HL-60/S4 treated with retinoic acid at 250 ng/mL for 4 days and 3 days (cell line): ENCODE results near the gene MFAP1.
"Not testable (repeated sequence)": the region's sequence is repeated elsewhere in the genome, so short reads cannot be mapped to it uniquely, and the experiment has no call there.

Experiments
- in situ Hi-C: fragments of 300-500 bp; cut with MboI; formaldehyde crosslinking; loops from 2 replicates; pipeline ENCODE4 v1.7.0; 2022; ENCODE audit warnings: low sequenced_read_pairs

MFAP1 gene

DNA sequence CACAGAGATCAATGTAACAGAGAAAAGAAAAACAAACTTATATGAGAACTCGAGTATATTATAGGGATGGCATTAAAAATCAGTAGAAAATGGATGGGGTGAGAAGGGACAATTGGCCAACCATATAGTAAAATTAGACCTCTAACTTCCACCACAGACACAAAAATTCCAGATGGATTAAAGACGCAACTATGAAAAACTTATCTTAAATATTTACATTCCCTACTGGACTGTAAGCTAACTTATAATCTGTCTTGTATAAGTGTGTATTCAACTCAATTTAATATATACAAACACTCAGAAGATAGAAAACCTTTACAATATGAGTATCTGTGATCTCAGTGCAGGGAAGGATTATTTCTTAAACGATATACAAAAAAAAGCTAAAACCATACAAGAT lies 3.0 kb downstream of the MFAP1 start:
- in situ Hi-C loops, result no loop called here

DNA sequence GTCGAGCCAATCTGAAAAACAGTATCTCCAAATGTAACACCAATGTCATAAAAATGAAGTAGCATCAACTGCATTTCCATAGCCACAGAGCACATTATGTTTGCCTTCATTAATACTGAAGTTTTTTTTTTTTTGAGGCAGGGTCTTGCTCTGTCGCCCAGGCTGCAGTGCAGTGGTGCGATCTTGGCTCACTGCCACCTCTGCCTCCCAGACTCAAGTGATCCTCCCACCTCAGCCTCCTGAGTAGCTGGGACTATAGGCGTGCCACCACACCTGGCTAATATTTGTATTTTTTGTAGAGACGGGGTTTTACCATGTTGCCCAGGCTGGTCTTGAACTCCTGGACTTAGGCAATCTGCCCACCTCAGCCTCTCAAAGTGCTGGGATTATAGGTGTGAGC lies 9.4 kb downstream of the MFAP1 start:
- in situ Hi-C loops, result not testable (repeated sequence)

DNA sequence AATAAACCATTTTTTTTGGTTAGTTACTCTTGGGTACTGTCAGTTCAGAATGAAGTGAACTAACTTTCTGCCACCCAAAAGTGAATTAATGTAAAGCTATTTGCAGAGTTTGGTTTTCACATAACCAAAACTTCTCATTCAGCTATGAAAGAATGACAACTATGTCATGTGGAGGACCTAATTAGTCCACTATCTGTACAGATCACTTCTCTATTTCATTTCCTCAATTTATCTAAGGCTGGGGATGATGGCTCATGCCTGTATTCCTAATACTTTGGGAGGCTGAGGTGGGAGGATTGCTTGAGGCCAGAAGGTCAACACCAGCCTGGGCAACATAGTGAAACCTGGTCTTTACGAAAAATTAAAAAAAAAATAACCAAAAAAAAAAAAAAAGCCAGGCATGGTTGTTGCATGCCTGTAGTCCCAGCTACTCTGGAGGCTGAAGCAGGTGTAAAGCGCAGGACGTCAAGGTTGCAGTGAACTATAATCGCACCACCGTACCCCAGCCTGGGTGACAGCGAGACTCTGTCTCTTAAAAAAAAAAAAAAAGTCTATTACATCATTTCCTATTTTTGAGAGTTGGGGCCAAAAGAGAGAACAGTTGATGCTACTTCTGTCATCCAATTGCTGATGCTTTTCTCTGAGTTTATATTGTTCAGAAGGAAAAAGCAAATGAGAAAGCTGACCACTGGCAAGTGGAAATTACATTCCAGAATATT lies 15.4 kb downstream of the MFAP1 start:
- in situ Hi-C loops, result no loop called here

DNA sequence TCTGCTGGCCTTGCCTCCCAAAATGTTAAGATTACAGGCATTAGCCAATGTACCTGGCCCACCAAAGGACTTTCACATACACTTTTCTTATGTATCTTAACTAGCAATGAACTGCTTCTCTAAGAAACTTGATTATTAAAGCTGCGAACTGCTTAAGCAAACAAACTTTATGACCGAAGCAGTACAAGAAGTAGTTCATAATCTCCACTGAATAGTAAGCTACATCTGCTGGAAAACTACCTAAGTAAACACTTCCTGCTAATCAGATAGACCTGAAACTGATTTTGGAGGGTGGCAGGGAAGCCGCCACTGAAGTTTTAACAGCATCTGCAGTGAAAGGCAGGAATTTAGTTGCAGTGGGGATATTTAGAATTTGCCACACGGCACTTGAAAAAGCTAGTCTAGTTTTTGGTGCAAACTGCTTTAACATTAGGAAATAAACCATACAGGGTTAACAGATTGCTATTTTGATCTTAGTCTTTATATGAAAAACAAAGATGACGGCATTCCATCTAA lies 16.0 kb downstream of the MFAP1 start:
- in situ Hi-C loops, result no loop called here

DNA sequence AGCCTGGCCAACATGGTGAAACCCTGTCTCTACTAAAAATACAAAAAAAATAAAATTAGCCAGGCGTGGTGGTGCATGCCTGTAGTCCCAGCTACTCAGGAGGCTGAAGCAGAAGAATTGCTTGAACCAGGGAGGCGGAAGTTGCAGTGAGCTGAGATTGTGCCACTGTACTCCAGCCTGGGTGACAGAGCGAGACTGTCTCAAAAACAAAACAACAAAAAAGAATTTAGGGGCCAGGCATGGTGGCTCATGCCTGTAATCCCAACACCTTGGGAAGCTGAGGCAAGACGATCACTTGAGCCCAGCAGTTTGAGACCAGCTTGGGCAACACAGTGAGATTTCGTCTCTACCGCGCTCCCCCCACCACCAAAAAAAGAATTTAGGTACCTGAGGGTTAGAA lies 21.8 kb downstream of the MFAP1 start:
- in situ Hi-C loops, result not testable (repeated sequence)

DNA sequence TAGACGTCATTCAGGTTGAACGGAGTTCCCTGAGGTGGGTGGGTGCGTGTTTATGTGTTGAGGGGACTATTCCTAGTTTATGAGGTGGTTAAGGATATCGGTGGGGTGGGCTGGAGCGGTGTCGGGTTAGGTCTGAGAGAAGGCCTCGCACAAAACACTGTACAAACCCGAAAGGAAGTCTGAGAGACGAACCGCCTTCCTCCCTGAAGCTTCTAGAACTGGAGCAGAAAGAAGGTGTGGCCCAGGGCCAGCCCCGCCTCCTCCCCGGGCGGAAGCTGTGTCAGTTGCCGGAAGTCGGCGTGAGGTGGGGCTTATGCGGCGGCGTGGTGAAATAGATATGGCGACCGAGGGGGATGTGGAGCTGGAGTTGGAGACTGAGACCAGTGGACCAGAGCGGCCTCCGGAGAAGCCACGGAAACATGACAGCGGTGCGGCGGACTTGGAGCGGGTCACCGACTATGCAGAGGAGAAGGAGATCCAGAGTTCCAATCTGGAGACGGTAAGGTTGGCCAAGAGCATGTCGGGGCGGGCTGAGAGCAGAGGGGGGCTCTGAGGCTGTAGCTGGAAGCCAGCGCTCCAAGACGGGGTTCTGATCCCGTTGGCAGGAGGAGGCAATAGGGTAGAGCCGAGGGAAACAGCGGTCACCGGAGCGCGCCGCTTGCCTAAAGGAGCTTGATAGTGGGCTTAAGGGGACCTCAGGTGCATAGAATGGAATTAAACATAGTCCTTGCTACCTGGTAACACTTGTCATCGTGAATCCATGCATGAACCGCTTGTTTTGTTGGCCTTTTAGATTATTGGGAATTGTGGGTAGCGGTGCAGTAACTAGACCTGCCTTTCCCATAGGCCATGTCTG lies 24.0 kb downstream of the MFAP1 start, which contains the start of gene HYPK:
TSS of gene HYPK (plus strand) at position 314 of the 856 bp plus-strand sequence. CDS start at position 338, 24 bp downstream.
- in situ Hi-C loops, result no loop called here

DNA sequence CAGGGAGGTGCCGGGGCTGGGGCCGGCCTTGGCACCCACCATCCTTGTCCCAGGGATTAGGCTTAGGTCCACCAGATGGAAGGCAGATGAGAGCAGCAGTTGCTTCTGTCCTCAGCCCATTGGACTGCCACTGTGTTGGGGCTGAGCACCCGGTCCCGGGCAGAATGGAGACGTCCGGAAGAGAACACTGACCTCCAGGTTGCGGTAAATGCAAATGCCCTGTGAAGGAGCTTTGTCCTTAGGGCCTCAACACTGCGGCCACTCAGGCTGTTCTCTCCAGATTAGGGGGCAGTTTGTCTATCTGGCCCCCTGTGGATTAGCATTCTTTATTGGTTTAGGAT lies 24.6 kb downstream of the MFAP1 start, which contains the start of gene SERINC4:
TSS of gene SERINC4 (minus strand) at position 276 of the 341 bp plus-strand sequence. CDS start at position 42, 234 bp downstream.
- in situ Hi-C loops, result no loop called here

DNA sequence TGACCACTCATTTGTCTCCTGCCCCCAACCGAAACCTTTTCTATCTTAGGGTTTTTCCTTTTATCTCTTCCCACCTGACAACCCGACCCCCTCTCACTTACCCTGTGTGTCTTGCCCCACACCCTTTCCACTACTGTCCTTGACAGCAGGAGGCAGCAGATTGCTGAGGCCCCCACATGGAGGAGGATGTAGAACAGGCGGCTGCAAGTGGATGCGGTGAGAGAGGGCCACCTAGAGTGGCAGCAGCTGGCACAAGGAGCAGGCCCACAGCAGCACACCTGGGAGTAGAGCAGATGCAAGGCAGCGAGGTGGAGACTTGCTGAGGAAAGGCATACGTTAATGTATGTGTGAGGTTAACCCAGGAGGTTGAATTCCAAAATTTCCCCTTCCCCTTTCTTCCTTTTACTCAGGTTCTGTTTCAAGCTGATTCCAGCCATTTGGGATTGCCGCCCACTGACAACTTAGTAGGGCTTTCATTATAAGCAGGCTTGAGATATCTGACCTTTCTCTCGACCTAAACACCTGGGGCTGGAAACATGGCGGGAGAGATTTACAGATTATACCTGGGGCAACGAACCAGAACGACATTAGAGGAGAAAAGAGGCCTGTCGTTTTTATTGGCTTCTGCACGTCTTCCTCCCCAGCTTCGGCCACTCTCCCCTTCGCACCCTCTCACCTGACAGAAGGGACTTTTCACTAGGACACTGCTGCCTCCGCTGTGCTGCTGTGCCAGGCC lies 25.1 kb downstream of the MFAP1 start:
- in situ Hi-C loops, result no loop called here

DNA sequence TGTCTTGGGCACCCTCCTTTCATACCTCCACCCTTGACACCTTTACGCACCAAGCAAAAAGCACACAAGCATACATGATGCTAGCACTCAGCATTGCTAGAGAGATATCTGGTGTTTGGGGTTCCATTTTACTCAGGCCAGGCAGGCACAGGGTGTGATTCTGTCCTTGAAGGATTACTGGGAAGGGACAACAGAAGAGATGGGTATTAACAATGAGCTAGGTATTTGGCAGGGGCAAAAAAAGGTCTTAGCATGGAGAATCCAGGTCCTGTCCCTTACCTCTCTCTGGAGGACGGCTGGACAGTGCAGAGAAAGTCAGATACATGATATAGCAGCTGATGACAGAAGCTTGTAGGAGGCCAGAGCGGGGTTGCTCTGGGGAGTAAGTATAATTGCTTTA lies 27.9 kb downstream of the MFAP1 start:
- in situ Hi-C loops, result no loop called here

DNA sequence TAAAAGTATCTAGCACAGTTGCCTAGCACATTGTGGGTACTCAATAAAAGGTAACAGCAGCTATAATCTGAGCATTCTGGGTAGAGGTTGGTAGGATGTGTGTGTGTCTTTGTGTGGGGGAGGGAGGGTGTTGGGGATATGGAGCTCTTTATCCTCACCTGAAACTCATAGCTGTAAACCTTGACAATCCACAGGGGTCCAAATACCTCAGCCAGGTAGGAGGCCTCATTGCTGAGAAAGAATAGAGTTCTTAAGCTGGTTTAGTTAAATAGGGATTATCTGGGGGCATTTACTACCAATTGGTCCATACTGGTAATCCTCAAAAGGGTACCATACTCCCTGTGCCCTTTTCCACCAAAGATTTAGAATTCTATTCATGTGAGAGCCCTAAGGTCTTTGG lies 28.5 kb downstream of the MFAP1 start:
- in situ Hi-C loops, result no loop called here

DNA sequence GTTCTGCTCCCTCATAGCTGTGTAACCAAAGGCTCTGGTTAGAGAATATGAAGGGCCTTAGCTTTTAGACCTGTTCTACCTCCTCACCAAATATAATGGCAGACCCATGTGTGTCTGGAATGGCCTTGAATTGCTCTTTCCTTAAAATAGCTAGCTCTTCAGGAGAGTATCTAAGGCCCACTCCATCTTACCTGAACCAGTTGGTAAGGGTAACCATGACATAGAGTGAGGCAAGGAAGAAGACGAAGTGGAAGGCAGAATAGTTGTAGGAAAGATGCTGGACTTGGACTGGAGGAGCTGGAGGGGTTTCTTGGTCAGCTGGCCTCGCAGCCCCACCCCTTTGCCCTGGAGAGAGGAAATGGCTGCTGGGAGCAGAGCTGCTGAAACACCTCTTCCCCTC lies 29.3 kb downstream of the MFAP1 start:
- in situ Hi-C loops, result no loop called here

DNA sequence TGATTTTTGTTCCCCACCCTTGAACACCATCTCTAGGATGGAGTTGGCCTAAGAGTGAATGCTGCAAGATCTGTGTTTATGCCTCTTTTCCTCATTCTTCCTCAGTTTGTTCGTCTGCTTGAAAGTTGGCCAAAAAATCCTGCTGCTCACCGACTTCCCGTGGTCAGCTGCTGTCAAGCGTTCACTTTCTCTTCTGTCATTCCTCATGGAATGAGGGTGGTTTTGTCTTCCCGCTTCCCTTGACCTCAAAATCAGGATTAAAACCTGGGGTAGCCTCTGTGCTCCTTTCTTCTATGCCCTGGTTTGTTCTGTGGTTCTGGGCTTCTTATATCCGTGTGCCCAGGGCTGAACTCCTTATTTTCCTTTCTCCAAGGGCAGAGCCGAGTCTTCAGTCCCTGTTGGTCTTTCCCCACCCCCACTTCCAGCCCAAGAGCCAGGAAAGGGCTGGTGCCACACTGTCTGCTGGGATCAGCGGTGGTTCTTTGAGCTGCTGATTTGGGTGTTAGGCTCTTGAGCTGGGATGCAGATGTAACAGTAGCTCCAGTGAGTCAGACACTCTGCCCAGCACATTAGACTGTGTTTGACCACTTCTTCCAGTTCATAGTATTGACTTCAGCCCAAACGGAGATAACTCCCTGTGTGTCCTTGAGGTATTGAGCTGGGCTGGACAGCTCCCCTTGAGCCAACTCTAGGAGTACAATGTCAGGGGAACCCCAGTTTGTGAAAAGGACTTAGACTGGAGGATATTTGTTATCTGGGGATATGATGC lies 30.0 kb downstream of the MFAP1 start:
- in situ Hi-C loops, result no loop called here

DNA sequence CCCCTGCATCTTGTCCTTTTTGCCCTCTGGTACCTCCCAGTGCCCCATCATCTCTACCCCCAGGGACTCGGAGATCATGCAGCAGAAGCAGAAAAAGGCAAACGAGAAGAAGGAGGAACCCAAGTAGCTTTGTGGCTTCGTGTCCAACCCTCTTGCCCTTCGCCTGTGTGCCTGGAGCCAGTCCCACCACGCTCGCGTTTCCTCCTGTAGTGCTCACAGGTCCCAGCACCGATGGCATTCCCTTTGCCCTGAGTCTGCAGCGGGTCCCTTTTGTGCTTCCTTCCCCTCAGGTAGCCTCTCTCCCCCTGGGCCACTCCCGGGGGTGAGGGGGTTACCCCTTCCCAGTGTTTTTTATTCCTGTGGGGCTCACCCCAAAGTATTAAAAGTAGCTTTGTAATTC lies 30.8 kb downstream of the MFAP1 start:
- in situ Hi-C loops, result no loop called here

DNA sequence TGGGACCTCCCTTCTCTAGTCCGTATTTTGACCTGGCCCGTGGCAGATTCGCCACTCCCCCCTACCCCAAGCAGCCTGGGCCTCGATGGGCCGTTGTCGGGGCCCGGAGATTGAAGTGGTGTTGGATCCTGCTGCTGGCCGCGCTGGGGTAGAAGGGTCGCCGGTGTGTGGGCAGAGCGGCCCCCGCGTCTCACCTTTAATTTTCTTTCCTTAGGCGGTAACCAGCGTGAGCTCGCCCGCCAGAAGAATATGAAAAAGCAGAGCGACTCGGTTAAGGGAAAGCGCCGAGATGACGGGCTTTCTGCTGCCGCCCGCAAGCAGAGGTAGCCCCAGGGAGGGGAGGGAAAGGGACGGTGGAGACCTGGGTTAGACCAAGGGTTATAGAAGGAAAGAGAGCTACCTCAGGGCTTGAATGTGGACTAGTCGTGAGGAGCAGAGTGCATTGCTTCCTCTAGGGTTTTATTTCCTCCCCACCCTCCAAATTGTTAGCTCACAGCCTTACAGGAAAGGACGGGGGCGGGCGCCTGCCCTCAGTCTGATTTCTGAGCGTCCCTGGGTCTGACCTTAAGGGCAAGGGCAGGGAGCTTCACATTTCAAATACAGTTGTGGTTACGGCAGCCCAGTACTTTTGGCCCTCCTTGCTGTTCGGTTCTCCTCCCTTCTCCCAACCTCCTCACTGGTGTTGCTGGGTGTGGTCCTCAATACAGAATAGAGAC lies 31.6 kb downstream of the MFAP1 start:
- in situ Hi-C loops, result no loop called here

DNA sequence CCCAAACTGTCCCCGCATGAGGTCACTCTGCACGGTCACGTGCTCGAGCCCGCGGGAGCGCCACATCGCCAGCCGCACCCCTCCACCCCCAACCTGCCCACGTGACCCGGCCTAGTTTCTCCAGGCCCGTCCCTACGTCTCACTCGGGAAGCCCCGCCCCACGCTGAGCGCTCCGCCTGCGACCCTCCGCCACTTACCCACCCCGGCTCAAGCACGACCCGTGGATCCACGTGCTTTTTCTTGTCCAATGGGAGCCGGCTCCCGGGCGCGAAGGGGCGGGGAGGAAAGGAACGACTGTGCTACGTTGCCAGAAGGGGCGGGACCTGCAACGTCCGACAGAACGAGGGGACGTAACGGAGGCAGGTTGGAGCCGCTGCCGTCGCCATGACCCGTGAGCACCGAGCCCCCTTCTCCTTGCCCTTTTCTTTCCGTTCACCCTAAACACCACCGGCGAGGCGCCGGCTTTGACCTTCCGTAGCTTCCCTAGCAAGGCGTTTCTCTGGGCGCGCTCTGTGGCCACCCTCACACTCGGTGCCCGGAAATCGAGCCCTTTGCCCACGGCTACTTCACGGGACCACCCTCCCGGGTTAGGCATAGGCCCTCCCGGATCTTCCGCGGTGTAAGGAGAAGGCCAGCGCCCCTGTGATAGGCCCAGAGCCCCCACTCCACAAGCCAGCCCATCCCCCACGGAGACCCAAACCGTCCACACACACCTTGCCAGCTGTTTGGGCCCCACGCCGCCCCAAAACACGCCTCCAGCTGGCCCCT lies 32.3 kb downstream of the MFAP1 start, which contains the start of gene SERF2:
TSS of gene SERF2 (plus strand) at position 328 of the 768 bp plus-strand sequence. CDS start at position 385, 57 bp downstream.
- in situ Hi-C loops, result no loop called here

DNA sequence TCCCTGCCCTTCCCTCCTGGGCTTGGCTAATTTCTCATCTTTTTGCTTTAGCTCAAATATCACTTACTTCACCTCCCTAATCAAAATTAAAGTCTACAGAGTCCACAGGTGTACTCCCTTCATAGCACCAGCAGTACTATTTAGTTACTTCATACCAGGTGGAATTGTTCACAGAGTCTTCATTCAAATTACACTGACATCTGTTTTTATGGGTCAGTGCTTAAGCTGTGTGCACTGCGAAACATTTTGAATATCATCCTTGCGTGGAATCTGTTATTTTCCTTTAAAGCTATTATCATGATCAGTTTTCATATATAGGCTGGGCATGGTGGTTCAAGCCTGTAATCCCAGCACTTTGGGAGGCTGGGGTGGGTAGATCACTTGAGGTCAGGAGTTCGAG lies 35.1 kb downstream of the MFAP1 start:
- in situ Hi-C loops, result no loop called here

DNA sequence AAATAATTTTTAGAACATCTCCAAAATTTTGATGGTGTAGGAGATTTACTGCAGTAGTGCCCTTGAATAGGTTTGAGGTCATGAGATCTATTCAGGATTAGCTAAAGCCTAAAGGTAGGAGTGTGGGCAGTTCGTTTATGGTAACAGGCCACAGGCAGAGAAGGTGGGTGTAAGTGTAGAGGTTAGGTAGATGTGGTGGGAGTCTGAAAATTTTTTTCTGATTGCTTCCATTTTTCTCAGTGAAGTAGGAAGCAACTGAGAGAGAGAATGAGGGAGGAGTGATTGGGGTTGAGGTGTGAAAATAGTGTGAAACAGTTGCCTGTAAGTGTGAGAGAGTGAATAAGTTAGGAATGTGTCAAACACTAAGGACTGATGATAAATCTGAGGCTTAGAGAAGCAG lies 45.5 kb downstream of the MFAP1 start:
- in situ Hi-C loops, result no loop called here

DNA sequence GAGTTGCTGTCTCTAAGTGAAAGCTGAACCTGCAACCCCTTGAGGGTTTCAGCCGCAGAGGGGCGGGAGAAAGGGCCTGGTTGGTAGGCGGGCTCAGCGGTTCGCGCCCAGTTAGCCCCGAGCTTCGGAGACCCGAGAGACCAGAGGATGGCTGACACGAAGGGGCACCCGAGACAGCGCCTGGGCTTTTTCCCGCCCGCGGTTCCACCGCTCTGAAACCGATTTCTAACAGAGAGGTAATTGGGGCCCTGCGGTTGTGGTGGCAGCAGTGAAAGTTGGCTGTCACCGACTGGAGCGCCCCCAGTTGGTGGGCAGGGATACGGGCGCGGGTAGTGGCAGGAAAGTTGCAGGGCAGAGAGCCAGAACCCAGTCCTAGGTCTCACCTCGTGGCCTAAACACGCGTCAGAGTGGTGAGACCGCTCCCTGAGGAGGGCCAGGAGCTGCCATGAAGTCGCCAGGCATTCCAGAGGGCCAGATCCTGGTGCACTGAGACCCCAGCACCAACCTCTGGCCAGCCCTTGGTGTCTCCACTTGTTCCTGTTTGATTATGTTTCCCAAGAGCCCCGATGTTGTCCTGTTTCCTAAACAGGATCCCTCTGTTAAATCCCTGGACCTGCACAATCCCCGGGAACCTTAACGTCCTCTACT lies 47.1 kb downstream of the MFAP1 start:
- in situ Hi-C loops, result no loop called here
